ENCODE measurements around the gene ZBTB45. TPM values are rescaled to one million over a fixed set of nuclear protein-coding genes. Genes with fewer than 3 reads are reported as not detected.
A peak's percentile ranks its signal among the peaks of the same experiment; 100 is the strongest.

ZBTB45 gene
- total and polyA plus RNA-seq, 2 donors (not counting 3 experiments of a cell fraction or from before 2014, with no cell fraction given) = 17.8 to 21.8 TPM

- BruUV-seq (replicated peaks) = no TSS peak
- H3K27me3 ChIP-seq (ENCODE audit: control insufficient read depth in 2 of 2, insufficient read depth in 2 of 2, low read length in 2 of 2) = no peaks in the 10 kb centered on the region
- H3K4me3 ChIP-seq (replicated peaks in 1 of 3; ENCODE audit: insufficient read depth in 1 of 3, low read depth in 1 of 3, low read length in 3 of 3) = no peak overlapping the region
- DNase-seq (ENCODE audit: low read depth, low spot score) (no peak), FAIRE-seq (no peak)
- no peaks in the 10 kb centered on the region for H3K9me1 ChIP-seq (replicated peaks; ENCODE audit: control insufficient read depth, extremely low read depth, insufficient read depth, low read length)
- peaks cover 0 to 11% of the 10 kb centered on the region in 2 experiments for H3K36me3 ChIP-seq (ENCODE audit: control insufficient read depth in 2 of 2, extremely low read depth in 1 of 2, insufficient read depth in 2 of 2, low read length in 2 of 2)
- peaks cover 23% of the 10 kb centered on the region for H3K4me1 ChIP-seq (ENCODE audit: control insufficient read depth, extremely low read depth, insufficient read depth, low read length)
- no peak overlapping the region for H3K27ac ChIP-seq (ENCODE audit: insufficient read depth, low read depth, low read length)
- no peaks in the 10 kb centered on the region for H4K20me1 ChIP-seq (replicated peaks; ENCODE audit: control insufficient read depth, extremely low read depth, insufficient read depth, low read length)
- TF ChIP-seq EZH2 (IDR thresholded peaks at IDR 0.05; ENCODE audit: borderline replicate concordance, low read depth, low read length, severe bottlenecking) (no peak), MYC (IDR thresholded peaks at IDR 0.05; ENCODE audit: low read depth, low read length) (no peak), POLR2AphosphoS5 (IDR thresholded peaks at IDR 0.05; ENCODE audit: insufficient read depth, low read depth, low read length) (peak; percentile 13)
- H2AFZ ChIP-seq (ENCODE audit: low read depth, low read length) = no peak overlapping the region
- H3K79me2 ChIP-seq (ENCODE audit: control insufficient read depth, insufficient read depth, low read length) = peaks cover 36% of the 10 kb centered on the region
- intact Hi-C loops (cut with micrococcal nuclease) (no loop called here), dilution Hi-C loops (cut with MboI; ENCODE audit: extremely low pct_ligation_motif_present, low sequenced_read_pairs) (no loop called here)
- H3K9ac ChIP-seq (replicated peaks; ENCODE audit: extremely low read depth, insufficient read depth, low read length) = no peak overlapping the region
- H3K4me2 ChIP-seq (ENCODE audit: insufficient read depth, low read length) = no peak overlapping the region
- POLR2A ChIA-PET = no interaction called here
- no peaks in the 10 kb centered on the region for H3K9me3 ChIP-seq (replicated peaks; ENCODE audit: control insufficient read depth, insufficient read depth, low read length)
- CTCF ChIA-PET = interaction anchor here (1.0 to 4.6 kb wide), 2 partner anchors 27 to 61 kb away, joined by 3 to 111 read pairs; partner anchors contain the start of gene TRIM28
These were observed 2.4 kb downstream of the ZBTB45 start for GRCh38 chr19:58516964-58517833.

DNA sequence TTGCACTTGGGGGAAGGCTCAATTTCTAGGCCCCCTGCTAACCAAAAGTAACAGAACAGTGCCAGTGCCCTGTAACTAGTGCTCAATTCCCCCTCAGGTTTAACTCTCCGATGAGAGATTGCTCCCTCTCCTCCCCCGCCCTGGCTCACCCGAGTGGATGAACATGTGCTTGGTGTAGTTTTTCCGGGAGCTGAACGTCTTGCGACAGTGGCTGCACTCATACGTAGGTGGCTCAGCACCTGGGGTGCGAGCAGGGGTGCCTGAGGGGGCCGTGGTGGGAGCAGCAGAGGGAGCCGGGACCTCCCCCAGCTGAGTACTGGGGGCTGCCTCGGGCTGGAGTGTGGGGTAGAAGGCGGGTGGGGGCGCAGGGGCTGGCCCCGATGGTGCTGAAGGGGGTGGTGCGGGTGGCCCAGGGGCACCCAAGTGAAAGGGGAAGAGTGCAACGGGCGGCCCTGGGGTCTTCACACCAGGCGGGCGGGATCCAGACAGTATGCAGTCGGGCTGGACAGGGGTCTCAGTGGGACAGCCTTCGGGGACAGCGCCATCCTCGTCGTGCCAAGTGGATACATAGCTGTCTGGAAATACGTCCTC lies 3.3 kb downstream of the ZBTB45 start:
- Histone ChIP-seq H3K4me2 (ENCODE audit: insufficient read depth, low read length) (no peak overlapping the region), H3K36me3 (ENCODE audit: control insufficient read depth in 2 of 2, extremely low read depth in 1 of 2, insufficient read depth in 2 of 2, low read length in 2 of 2) (peaks cover 0 to 11% of the 10 kb centered on the region in 2 experiments), H3K79me2 (ENCODE audit: control insufficient read depth, insufficient read depth, low read length) (peaks cover 36% of the 10 kb centered on the region), H3K4me1 (ENCODE audit: control insufficient read depth, extremely low read depth, insufficient read depth, low read length) (peaks cover 19% of the 10 kb centered on the region), H2AFZ (ENCODE audit: low read depth, low read length) (no peak overlapping the region), H3K27ac (ENCODE audit: insufficient read depth, low read depth, low read length) (no peak overlapping the region), H3K9ac (replicated peaks; ENCODE audit: extremely low read depth, insufficient read depth, low read length) (no peak overlapping the region), H3K27me3 (ENCODE audit: control insufficient read depth in 2 of 2, insufficient read depth in 2 of 2, low read length in 2 of 2) (no peaks in the 10 kb centered on the region), H3K9me1 (replicated peaks; ENCODE audit: control insufficient read depth, extremely low read depth, insufficient read depth, low read length) (no peaks in the 10 kb centered on the region), H4K20me1 (replicated peaks; ENCODE audit: control insufficient read depth, extremely low read depth, insufficient read depth, low read length) (no peaks in the 10 kb centered on the region), H3K9me3 (replicated peaks; ENCODE audit: control insufficient read depth, insufficient read depth, low read length) (no peaks in the 10 kb centered on the region), H3K4me3 (replicated peaks in 1 of 3; ENCODE audit: insufficient read depth in 1 of 3, low read depth in 1 of 3, low read length in 3 of 3) (no peak overlapping the region)
- DNase-seq (ENCODE audit: low read depth, low spot score) (no peak), FAIRE-seq (no peak)
- POLR2A ChIA-PET = no interaction called here
- dilution Hi-C loops (cut with MboI; ENCODE audit: extremely low pct_ligation_motif_present, low sequenced_read_pairs) = no loop called here
- CTCF ChIA-PET = interaction anchor here (1.0 kb wide), 1 partner anchor 27 kb away, joined by 3 read pairs; the partner anchor contains the start of gene TRIM28
- TF ChIP-seq, protein P1, sequence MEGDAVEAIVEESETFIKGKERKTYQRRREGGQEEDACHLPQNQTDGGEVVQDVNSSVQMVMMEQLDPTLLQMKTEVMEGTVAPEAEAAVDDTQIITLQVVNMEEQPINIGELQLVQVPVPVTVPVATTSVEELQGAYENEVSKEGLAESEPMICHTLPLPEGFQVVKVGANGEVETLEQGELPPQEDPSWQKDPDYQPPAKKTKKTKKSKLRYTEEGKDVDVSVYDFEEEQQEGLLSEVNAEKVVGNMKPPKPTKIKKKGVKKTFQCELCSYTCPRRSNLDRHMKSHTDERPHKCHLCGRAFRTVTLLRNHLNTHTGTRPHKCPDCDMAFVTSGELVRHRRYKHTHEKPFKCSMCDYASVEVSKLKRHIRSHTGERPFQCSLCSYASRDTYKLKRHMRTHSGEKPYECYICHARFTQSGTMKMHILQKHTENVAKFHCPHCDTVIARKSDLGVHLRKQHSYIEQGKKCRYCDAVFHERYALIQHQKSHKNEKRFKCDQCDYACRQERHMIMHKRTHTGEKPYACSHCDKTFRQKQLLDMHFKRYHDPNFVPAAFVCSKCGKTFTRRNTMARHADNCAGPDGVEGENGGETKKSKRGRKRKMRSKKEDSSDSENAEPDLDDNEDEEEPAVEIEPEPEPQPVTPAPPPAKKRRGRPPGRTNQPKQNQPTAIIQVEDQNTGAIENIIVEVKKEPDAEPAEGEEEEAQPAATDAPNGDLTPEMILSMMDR (IDR thresholded peaks at IDR 0.05; ENCODE audit: extremely low read depth in 1 of 2, insufficient read depth in 1 of 2, low read depth in 1 of 2, low read length in 2 of 2) = no peak
- TF ChIP-seq GATA2 (IDR thresholded peaks at IDR 0.05; ENCODE audit: insufficient read depth, insufficient read length, low read depth, low read length) (no peak), POLR2AphosphoS5 (IDR thresholded peaks at IDR 0.05; ENCODE audit: insufficient read depth, low read depth, low read length) (no peak), MYC (IDR thresholded peaks at IDR 0.05; ENCODE audit: low read depth, low read length) (no peak), JUN (IDR thresholded peaks at IDR 0.05; ENCODE audit: borderline replicate concordance, insufficient read depth, insufficient read length, low read depth) (no peak), FOS (IDR thresholded peaks at IDR 0.05; ENCODE audit: borderline replicate concordance, insufficient read depth, low read length) (no peak), POLR2A (IDR thresholded peaks at IDR 0.05; ENCODE audit: low read depth, low read length) (no peak), EZH2 (IDR thresholded peaks at IDR 0.05; ENCODE audit: borderline replicate concordance, low read depth, low read length, severe bottlenecking) (no peak)
- TF ChIP-seq, protein P2, sequence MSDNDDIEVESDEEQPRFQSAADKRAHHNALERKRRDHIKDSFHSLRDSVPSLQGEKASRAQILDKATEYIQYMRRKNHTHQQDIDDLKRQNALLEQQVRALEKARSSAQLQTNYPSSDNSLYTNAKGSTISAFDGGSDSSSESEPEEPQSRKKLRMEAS (IDR thresholded peaks at IDR 0.05; ENCODE audit: insufficient read depth, insufficient read length) = no peak
- BruUV-seq (replicated peaks) = TSS peak; percentile 4
- intact Hi-C loops (cut with micrococcal nuclease) = no loop called here
